H54 (cell line): Measurements from ENCODE around the gene CDK6.
A peak's percentile ranks its signal among the peaks of the same experiment; 100 is the strongest.

Source experiments
- DNase-seq: peaks from one replicate; pipeline ENCODE4 v3.0.0; 2011; ENCODE audit warnings: low spot score, mixed read lengths; ENCODE audit not compliant: insufficient read length
- FAIRE-seq: peaks from 3 replicates; lab custom pipeline; 2011; peaks lifted over from hg19 to GRCh38; lab: Jason Lieb, UNC
- POLR2A ChIP-seq: IDR thresholded peaks from 2 replicates; pipeline ENCODE4 v1.6.1; 2011; ENCODE audit warnings: low read depth, mild to moderate bottlenecking, low read length

Gene CDK6

DNA sequence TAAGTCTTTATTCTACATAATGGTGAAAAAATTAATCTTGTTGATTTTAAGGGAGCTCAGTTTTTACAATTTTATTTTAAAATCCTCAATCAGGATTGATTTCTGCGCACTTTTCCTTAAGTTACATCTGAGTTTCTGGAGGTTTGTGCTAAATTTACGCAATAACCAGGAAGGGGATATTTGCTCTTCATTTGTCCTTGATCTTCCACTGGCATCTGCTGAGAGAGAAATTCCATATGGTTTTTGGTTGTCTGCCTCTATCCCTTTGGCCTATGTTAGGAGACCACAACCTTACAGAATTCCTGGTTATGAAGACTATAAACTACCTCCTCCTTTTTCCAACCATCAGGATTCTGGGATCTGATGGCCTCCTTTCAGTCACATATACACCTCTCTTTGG lies 20.1 kb upstream of the CDK6 start:
- no peak for DNase-seq
- FAIRE-seq: no peak
- TF ChIP-seq POLR2A: no peak

DNA sequence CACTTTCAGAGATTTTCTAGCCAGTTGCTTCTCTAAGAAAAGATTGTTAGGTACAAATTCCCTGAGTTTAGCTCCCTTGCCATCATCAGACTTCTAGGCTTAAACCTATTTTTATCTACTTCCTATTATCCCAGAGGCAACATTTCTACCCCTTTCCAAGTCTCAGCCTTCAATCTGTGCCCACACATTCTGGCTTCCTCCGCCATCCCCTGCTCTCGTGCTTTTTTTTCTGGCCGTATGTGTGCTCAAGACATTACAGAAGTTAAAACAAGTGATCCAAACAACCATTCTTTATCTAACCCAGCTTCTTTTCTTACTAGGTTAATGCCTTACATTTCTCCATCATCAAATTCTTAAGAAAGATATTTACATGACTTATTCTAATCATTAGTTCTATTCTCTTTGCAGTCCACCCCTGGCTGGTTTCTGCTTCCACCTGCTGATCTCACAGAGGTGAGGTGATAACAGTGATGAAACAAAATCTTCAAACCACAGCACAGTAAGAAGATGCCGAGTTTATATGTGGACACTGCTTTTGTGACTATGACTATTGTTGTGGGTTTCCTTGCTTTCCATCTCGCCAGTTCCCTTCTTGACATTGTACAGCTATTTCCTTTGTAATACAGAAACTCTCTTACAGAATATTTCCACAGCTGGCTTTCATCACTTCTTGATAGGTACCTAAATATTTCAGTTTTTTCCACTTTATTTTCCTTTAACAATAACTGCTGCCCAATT lies 18.3 kb upstream of the CDK6 start:
- DNase-seq: no peak
- peak; percentile 27 for FAIRE-seq
- no peak for TF ChIP-seq POLR2A

DNA sequence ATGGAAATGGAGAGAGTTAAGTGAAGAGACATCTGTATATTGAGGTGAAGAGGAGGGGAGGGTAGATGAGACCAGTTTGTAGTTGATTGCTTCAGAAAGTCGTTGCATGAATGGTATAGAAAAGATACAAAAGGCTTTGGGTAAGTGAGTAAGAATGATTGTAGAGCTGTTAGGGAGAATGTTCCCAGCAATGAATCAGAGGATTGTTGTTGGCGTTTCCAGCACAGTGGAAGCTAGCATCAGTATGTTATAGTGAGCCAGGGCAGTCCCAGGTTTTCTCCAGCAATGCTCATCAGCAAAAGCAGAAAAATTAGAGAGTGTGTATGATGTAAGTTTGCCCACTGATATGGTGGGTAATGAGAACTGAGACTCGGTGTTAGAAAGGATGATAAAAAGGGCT lies 15.4 kb upstream of the CDK6 start:
- no peak for TF ChIP-seq POLR2A
- peak; percentile 55 for FAIRE-seq

GRCh38 chr7:92850516-92850915 lies 14.1 kb upstream of the CDK6 start:
- DNase-seq (no peak), FAIRE-seq (no peak)
- TF ChIP-seq POLR2A: no peak

More for the DNA sequence above, 15.4 kb upstream of the CDK6 start:
- no peak for DNase-seq

- FAIRE-seq: no peak
- no peak for TF ChIP-seq POLR2A
- no peak for DNase-seq
These were observed 12.9 kb upstream of the CDK6 start for GRCh38 chr7:92849322-92849721.

GRCh38 chr7:92848851-92849250 lies 12.5 kb upstream of the CDK6 start:
- DNase-seq (no peak), FAIRE-seq (no peak)
- TF ChIP-seq POLR2A: no peak

DNA sequence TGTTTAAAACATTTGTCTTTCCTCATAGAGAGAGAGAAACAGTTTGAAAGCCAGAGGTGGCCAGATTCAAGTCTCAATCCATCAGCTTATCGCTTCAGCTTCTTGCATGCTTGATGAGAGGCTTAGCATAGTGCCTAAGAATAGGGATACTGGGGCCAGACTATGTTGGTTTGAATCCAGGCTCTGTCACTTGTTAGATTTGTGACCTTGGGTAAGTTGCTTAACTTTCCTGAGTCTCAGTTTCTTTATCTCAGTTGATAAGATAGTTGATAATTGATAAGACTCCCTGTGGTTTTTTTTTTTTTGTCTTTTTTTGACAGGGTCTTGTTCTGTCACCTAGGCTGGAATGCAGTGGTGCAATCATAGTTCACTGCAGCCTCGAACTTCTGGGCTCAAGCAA lies 12.1 kb upstream of the CDK6 start:
- DNase-seq (no peak), FAIRE-seq (no peak)
- TF ChIP-seq POLR2A: no peak

GRCh38 chr7:92847305-92847704 lies 10.9 kb upstream of the CDK6 start:
- TF ChIP-seq POLR2A: no peak
- DNase-seq (no peak), FAIRE-seq (no peak)

DNA sequence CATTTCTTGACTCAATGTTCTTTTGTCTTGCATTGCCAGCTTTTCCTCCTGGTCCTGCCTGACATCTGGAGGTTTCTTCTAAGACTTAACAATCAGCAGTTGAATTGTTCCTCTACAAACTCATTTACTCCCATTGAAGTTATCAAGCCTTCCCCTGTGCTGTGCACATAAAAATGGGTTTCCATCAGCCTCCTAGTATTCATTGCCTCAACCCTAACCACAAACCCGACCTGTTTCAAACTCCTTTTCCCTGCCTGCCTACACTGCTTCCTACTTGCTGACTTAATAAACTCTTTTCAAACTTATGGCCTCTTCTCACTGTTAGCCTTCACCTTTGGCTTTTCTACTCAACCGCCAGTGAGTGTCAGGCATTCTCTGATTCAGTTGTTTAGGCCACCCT lies 9.4 kb upstream of the CDK6 start:
- no peak for FAIRE-seq
- TF ChIP-seq POLR2A: no peak
- DNase-seq: no peak

- DNase-seq: no peak
- FAIRE-seq: no peak
These were observed 7.4 kb upstream of the CDK6 start for GRCh38 chr7:92843781-92844180.

DNA sequence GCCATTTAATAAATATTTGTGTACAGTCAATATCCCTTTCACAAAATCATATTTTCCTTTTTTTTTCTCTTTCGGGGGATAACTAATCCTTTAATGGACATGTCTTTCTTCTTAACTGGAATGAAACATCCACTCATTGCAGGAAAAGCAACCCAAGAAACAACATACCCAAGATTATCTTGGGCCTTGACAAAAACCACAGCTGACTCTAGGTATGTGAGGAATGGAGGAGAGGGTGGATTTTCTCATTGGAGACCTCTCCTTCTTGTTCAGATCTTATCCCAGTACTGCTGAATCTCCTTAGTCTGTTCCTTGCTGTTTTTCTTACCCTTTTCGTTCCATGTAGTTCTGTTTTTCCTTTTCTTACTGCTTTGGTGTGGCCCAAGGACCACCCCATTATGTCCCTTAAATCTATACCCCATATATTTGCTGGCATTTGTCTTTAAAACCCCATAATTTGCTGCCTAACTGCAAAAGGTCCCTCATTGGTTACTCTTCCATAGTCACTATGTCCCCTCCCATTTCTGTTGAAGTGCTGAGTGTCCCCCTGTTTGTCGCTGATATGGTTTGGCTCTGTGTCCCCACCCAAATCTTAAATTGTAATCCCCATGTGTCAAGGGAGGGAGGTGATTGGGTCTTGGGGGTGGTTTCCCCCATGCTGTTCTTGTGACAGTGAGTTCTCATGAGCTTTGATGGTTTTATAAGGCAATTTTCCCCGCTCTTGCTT lies 6.8 kb upstream of the CDK6 start:
- no peak for FAIRE-seq
- no peak for DNase-seq
- TF ChIP-seq POLR2A: no peak

More at GRCh38 chr7:92843781-92844180, 7.4 kb upstream of the CDK6 start:
- TF ChIP-seq POLR2A: no peak

DNA sequence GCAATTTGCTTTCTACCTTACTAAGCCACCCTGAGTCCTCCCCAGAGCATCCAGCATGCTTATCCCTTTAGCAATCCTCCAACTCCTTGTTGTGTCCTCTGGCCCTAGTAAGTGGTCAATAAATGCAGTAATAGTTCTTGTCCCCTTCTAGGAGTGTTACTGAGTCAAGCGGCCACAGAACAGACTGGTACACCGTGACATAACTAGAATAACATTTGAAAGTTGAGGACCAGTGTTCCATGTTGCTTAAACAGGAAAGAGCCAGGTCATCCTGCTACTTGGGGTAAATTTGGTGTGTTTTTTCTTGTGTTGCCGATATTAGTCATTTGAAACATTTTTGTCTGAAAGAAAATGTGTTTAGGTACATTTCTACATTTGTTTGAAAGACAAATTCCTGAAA lies 4.8 kb upstream of the CDK6 start:
- DNase-seq (no peak), FAIRE-seq (no peak)
- TF ChIP-seq POLR2A: no peak

DNA sequence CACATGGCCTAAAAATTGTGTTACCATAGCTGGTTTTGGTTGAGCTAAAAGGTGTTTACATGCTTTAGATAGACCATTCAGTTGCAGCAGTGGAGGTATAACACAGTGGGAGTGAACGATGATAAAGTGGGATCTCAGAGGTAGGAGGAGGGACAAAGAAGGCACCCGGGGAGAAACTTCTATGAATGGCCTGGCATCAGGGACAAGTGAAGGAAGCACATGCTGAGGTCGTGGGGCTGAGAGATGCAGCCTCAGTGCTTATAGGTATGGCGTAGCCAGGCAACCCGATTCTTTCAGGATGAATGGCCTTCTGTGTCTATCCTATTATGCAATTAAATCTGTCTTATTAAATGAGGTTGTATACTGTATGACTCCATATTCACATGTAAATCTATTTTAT lies 3.9 kb upstream of the CDK6 start:
- FAIRE-seq (no peak), DNase-seq (no peak)
- TF ChIP-seq POLR2A: no peak

DNA sequence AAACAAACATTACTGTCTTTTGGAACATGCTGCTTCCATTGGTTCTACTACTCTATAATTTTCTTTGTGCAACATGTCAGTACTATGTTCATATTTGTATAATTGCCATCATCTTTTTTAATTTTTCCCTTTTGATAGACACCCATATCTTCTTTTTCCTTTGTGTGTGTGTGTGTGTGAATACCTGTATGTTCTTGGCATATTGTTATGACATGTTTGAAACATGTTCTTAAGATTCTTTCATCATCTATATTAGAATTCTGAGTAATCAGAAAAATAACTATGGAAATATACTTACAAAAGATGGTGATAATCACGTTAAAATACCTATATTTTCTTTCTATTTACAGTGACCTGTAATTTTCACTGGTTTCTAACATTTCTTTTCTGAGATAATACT lies 3.5 kb upstream of the CDK6 start:
- DNase-seq (no peak), FAIRE-seq (no peak)
- TF ChIP-seq POLR2A: no peak

DNA sequence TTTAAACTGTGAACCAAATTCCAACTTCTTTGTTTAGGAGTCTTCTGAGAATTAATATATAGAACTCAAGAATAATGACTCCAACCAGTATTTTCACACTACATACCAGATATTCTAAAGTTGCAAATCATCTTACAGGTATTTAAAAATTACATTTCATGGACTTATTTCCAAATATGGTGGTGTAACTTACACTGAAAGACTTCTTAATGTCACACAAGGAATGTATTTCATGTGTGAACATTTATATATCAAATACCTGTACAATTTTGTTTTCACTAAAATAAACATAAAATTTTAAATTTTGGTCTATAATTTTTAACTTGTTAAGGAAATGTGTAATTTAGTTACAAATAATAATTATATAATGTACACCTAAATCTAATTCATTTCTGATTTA lies 2.6 kb upstream of the CDK6 start:
- DNase-seq (no peak), FAIRE-seq (no peak)
- TF ChIP-seq POLR2A: no peak
